GM19043 (cell line): Measurements from ENCODE around the gene NRN1.

Experiments
- ATAC-seq: cut with Tn5 transposase; IDR thresholded peaks from one replicate; pipeline ENCODE4 v1.9.1; 2021; ENCODE audit warnings: low read depth; ENCODE audit not compliant: unreplicated experiment

The NRN1 gene

GRCh38 chr6:6002848-6003620 lies 3.7 kb downstream of the NRN1 start:
- ATAC-seq = no peak

- ATAC-seq = no peak
Observed at GRCh38 chr6:6002005-6002847, 4.5 kb downstream of the NRN1 start.

GRCh38 chr6:6001443-6001842 lies 5.3 kb downstream of the NRN1 start:
- ATAC-seq = no peak

GRCh38 chr6:5999688-6000608 lies 6.8 kb downstream of the NRN1 start:
- ATAC-seq = no peak

- ATAC-seq = no peak
Observed at GRCh38 chr6:5998711-5999687, 7.7 kb downstream of the NRN1 start.

GRCh38 chr6:5998236-5998635 lies 8.5 kb downstream of the NRN1 start:
- no peak for ATAC-seq

- no peak for ATAC-seq
Observed at GRCh38 chr6:5997420-5997987, 9.2 kb downstream of the NRN1 start.

- no peak for ATAC-seq
Observed at GRCh38 chr6:5996714-5997419, 9.9 kb downstream of the NRN1 start.

GRCh38 chr6:5995949-5996713 lies 10.6 kb downstream of the NRN1 start:
- no peak for ATAC-seq

GRCh38 chr6:5995658-5995948 lies 11.1 kb downstream of the NRN1 start:
- no peak for ATAC-seq

- ATAC-seq = no peak
Observed at GRCh38 chr6:5994999-5995657, 11.6 kb downstream of the NRN1 start.

GRCh38 chr6:5994234-5994998 lies 12.3 kb downstream of the NRN1 start:
- no peak for ATAC-seq

GRCh38 chr6:5992551-5993225 lies 14.0 kb downstream of the NRN1 start:
- no peak for ATAC-seq

GRCh38 chr6:5990786-5991185 lies 15.9 kb downstream of the NRN1 start:
- ATAC-seq = no peak

- ATAC-seq = no peak
Observed at GRCh38 chr6:5989141-5989723, 17.5 kb downstream of the NRN1 start.

- ATAC-seq = no peak
Observed at GRCh38 chr6:5986861-5987260, 19.9 kb downstream of the NRN1 start.
